ENCODE data around the gene BAIAP2L2. TPM values are rescaled to one million over a fixed set of nuclear protein-coding genes. Genes with fewer than 3 reads are reported as not detected.
A peak's percentile ranks its signal among the peaks of the same experiment; 100 is the strongest.

Gene BAIAP2L2
- total and polyA plus RNA-seq, 2 experiments from 2014 or later, result 4.4 to 8.2 TPM

DNA sequence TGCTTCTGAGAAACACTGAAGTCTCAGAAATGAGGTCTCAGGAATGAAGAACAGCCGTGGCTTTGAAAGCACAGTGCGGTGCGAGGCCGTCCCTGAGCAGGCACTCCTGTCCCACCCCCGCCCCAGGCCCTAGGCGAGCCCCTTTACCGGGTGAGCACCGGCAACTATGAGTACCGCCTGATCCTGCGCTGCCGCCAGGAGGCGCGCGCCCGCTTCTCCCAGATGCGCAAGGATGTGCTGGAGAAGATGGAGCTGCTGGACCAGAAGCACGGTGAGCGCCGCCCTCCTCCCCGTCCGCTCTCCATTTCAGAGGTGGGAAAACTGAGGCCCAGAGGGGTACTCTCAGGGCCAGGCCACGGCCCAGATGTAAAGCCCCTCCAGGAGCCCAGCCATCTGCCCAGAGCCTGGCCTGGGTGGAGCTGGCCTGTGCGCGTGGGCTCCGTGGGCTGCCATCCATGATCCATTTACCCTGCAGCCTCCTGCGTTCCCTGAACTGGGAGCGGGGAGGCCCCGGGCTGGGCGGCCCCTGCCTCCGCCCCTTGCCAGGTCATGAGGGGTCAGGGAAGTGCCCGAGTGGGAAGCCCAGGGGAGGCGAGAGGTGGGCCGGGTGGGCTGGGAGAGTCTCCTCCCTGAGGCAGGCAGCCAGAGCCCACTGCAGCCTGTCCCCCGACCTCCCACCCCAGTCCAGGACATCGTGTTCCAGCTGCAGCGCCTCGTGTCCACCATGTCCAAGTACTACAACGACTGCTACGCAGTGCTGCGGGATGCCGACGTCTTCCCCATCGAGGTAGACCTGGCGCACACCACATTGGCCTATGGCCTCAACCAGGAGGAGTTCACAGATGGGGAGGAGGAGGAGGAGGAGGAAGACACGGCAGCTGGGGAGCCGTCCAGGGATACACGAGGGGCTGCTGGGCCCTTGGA is 36.0 kb downstream of the BAIAP2L2 start:
- H3K79me2 ChIP-seq, result no peaks in the 10 kb centered on the region
- no peak overlapping the region for H2AFZ ChIP-seq
- TF ChIP-seq CTCF (IDR thresholded peaks at IDR 0.05; ENCODE audit: poor library complexity), result peak; percentile 23
- no peak for TF ChIP-seq EZH2phosphoT487 (IDR thresholded peaks at IDR 0.05; ENCODE audit: low read depth, severe bottlenecking, unreplicated experiment)
- TF ChIP-seq EZH2 (IDR thresholded peaks at IDR 0.05; ENCODE audit: borderline replicate concordance), result no peak
- H3K9me2 ChIP-seq (replicated peaks; ENCODE audit: insufficient read depth), result no peaks in the 10 kb centered on the region
- no peaks in the 10 kb centered on the region for H3K36me3 ChIP-seq (replicated peaks; ENCODE audit: insufficient read depth, low read depth)
- WGBS (ENCODE audit: low lambda C conversion rate, missing lambda C conversion rate), result 89% methylated on average over 41 of the region's 47 CpGs
- H4K20me1 ChIP-seq (ENCODE audit: insufficient read depth, poor library complexity, severe bottlenecking), result no peaks in the 10 kb centered on the region
- no peak overlapping the region for H3K27ac ChIP-seq
- H3K4me3 ChIP-seq, result no peak overlapping the region
- no peaks in the 10 kb centered on the region for H3K9me3 ChIP-seq (ENCODE audit: low read depth)
- no peak overlapping the region for H3K4me2 ChIP-seq
- H3K27me3 ChIP-seq, result no peaks in the 10 kb centered on the region
- H3K4me1 ChIP-seq (ENCODE audit: insufficient read depth), result peaks cover 5% of the 10 kb centered on the region
- DNase-seq (ENCODE audit: low spot score), result no peak

- Histone ChIP-seq H4K20me1 (ENCODE audit: insufficient read depth, poor library complexity, severe bottlenecking) (no peaks in the 10 kb centered on the region), H3K36me3 (replicated peaks; ENCODE audit: insufficient read depth, low read depth) (no peaks in the 10 kb centered on the region), H3K4me1 (ENCODE audit: insufficient read depth) (peaks cover 8% of the 10 kb centered on the region), H3K4me3 (no peak overlapping the region), H3K27me3 (no peaks in the 10 kb centered on the region), H3K9me2 (replicated peaks; ENCODE audit: insufficient read depth) (no peaks in the 10 kb centered on the region), H2AFZ (no peak overlapping the region), H3K27ac (no peak overlapping the region), H3K9me3 (ENCODE audit: low read depth) (no peaks in the 10 kb centered on the region), H3K79me2 (no peaks in the 10 kb centered on the region), H3K4me2 (no peak overlapping the region)
- TF ChIP-seq CTCF (IDR thresholded peaks at IDR 0.05; ENCODE audit: poor library complexity), result no peak
- TF ChIP-seq EZH2phosphoT487 (IDR thresholded peaks at IDR 0.05; ENCODE audit: low read depth, severe bottlenecking, unreplicated experiment), result no peak
- no peak for TF ChIP-seq EZH2 (IDR thresholded peaks at IDR 0.05; ENCODE audit: borderline replicate concordance)
- 97% methylated on average over 24 of the region's 28 CpGs for WGBS (ENCODE audit: low lambda C conversion rate, missing lambda C conversion rate)
- DNase-seq (ENCODE audit: low spot score), result no peak
Observed at GRCh38 chr22:38073150-38074130, 37.0 kb downstream of the BAIAP2L2 start.

DNA sequence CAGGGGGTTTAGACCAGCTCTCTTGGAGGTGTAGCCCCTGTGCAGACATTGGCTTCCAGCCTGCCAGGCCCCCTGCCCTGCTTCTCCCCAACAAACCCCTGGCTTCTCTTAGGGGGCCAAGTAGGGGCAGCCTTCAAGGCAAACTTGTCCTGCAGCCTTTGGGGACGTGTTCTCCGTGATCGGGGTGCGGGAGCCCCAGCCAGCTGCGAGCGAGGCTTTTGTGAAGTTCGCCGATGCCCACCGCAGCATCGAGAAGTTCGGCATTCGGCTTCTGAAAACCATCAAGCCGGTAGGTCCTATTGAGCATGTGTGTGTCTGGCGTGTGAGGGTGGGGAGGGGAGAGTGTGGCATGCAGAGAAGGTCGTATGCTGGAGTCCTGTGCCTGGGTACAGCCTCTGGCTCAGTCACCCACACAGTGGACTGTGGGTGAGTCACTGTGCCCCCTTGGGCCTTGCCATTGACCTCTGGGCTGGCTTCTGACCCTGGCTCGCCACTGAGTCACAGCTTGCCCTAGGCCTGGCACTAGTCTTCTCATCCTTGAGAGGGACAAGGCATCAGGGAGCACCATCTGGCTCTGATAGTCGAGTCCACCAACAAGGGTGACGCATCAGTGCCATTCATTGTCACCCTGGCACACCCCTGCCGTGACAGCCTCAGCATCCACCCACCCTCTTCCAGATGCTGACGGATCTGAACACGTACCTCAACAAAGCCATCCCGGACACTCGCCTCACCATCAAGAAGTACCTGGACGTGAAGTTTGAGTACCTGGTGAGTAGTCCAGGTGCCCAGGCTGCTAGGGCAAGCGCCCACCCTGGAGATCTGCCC is 37.9 kb downstream of the BAIAP2L2 start:
- Histone ChIP-seq H3K36me3 (replicated peaks; ENCODE audit: insufficient read depth, low read depth) (no peaks in the 10 kb centered on the region), H3K27me3 (no peaks in the 10 kb centered on the region), H3K9me3 (ENCODE audit: low read depth) (no peaks in the 10 kb centered on the region), H3K4me2 (no peak overlapping the region), H3K4me3 (no peak overlapping the region), H3K27ac (no peak overlapping the region), H3K79me2 (no peaks in the 10 kb centered on the region), H3K9me2 (replicated peaks; ENCODE audit: insufficient read depth) (no peaks in the 10 kb centered on the region), H3K4me1 (ENCODE audit: insufficient read depth) (peaks cover 8% of the 10 kb centered on the region), H2AFZ (no peak overlapping the region), H4K20me1 (ENCODE audit: insufficient read depth, poor library complexity, severe bottlenecking) (no peaks in the 10 kb centered on the region)
- DNase-seq (ENCODE audit: low spot score), result no peak
- WGBS (ENCODE audit: low lambda C conversion rate, missing lambda C conversion rate), result 98% methylated on average over 25 of the region's 25 CpGs
- TF ChIP-seq EZH2 (IDR thresholded peaks at IDR 0.05; ENCODE audit: borderline replicate concordance) (no peak), CTCF (IDR thresholded peaks at IDR 0.05; ENCODE audit: poor library complexity) (no peak), EZH2phosphoT487 (IDR thresholded peaks at IDR 0.05; ENCODE audit: low read depth, severe bottlenecking, unreplicated experiment) (no peak)

Measured in hepatocyte (in vitro differentiated cells).